WERI-Rb-1 (cell line): Measurements from ENCODE around the gene PSEN1.

Experiments
- DNase-seq: peaks from one replicate; pipeline ENCODE4 v3.0.0-alpha.2; 2020
- H3K27ac ChIP-seq: fragments of 250-450 bp; sonication (Bioruptor Pico); 2 replicates; pipeline ENCODE4 v1.5.1; 2020; ENCODE audit warnings: mild to moderate bottlenecking, moderate library complexity
- H3K27me3 ChIP-seq: fragments of 250-450 bp; sonication (Bioruptor Pico); 2 replicates; pipeline ENCODE4 v1.5.1; 2021; ENCODE audit warnings: mild to moderate bottlenecking, low read depth, moderate library complexity; ENCODE audit not compliant: insufficient read depth, severe bottlenecking
- H3K36me3 ChIP-seq: fragments of 250-450 bp; sonication (Bioruptor Pico); 2 replicates; pipeline ENCODE4 v1.5.1; 2020; ENCODE audit warnings: mild to moderate bottlenecking, moderate library complexity
- H3K4me3 ChIP-seq: 2 replicates; pipeline ENCODE4 v1.5.1; 2011; ENCODE audit warnings: low read depth, mild to moderate bottlenecking, control low read depth, low read length
- H3K9me3 ChIP-seq: fragments of 250-450 bp; sonication (Bioruptor Pico); 2 replicates; pipeline ENCODE4 v1.5.1; 2021; ENCODE audit warnings: mild to moderate bottlenecking, moderate library complexity; ENCODE audit not compliant: severe bottlenecking
- TF ChIP-seq, protein P1 (sequence below): IDR thresholded peaks from 2 replicates; pipeline ENCODE4 v1.5.1; 2011; ENCODE audit warnings: low read depth, mild to moderate bottlenecking, control low read depth, inconsistent platforms, low read length

The PSEN1 gene

DNA sequence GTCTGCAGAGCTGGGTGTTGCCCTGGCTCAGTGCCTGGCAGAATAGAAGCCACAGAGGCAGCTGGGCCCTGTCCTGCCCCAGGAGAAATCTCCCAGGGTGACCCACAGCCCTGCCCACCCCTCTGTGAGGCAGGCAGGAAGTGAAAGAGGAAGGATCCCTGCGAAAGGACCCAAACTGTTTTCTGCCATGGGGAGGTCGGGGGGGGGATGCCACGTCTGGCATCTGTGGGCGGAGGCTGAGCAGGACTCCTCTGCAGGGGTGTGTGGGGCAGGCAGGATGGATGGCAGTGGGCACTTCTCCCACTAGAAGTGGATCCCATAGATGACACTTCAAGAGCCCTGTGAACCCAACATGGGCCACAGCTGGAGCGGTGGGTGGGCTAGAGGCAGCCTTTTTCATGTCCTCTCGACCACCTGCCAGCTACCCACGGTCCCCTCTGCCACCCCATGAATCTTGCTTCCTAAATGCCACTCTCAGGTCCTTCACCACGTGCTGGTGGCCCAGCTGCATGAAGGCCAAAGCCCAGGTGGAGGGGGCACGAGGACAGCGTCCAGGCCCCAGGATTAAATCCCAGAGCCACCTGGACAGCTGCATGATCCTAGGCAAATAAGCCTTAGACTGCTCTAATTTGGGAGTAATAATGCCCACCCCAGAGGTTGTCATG is 104.6 kb downstream of the PSEN1 start:
- Histone ChIP-seq H3K27ac (no peak overlapping the region), H3K27me3 (no peaks in the 10 kb centered on the region), H3K9me3 (no peaks in the 10 kb centered on the region), H3K36me3 (no peaks in the 10 kb centered on the region), H3K4me3 (no peak overlapping the region)
- TF ChIP-seq, protein P1, sequence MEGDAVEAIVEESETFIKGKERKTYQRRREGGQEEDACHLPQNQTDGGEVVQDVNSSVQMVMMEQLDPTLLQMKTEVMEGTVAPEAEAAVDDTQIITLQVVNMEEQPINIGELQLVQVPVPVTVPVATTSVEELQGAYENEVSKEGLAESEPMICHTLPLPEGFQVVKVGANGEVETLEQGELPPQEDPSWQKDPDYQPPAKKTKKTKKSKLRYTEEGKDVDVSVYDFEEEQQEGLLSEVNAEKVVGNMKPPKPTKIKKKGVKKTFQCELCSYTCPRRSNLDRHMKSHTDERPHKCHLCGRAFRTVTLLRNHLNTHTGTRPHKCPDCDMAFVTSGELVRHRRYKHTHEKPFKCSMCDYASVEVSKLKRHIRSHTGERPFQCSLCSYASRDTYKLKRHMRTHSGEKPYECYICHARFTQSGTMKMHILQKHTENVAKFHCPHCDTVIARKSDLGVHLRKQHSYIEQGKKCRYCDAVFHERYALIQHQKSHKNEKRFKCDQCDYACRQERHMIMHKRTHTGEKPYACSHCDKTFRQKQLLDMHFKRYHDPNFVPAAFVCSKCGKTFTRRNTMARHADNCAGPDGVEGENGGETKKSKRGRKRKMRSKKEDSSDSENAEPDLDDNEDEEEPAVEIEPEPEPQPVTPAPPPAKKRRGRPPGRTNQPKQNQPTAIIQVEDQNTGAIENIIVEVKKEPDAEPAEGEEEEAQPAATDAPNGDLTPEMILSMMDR: no peak
- peak; percentile 50 for DNase-seq

DNA sequence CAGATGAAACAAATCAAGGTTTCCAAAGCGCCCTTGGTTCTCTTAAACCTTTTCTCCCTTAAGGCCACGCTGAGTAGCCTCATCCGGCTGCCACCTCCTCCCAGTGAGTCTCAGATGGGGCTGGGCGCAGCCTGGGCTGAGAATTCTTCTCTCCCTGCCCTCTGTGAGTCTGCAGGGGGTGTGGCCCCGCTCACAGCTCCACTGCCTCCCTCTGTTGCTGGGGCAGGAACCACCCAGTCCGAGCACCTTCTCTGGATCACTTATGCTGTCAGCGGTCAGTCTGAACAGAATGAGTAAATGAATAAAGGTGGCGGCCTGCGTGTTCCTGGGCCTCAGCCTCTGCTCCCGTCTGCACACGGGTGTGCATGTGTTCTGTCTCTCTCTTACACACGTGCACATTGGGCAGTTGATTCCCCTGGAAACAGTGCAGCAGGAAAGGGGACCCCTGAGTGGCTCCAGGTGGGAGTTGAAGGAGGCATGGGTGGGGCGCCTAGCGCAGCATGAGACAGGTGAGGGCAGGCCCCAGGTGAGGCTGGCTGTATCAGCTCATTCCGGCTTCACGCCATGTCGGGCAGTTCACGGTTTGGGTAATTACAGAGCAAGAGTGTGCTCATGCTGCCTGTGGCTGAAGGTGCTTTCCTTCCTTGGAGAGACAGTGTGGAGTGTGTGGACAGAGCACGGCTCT is 105.3 kb downstream of the PSEN1 start:
- Histone ChIP-seq H3K9me3 (no peaks in the 10 kb centered on the region), H3K27me3 (no peaks in the 10 kb centered on the region), H3K27ac (0 out of 2 replicates have a peak overlapping the region, but pooled peaks have one; percentile 14), H3K4me3 (no peak overlapping the region), H3K36me3 (no peaks in the 10 kb centered on the region)
- DNase-seq: peak; percentile 50
- TF ChIP-seq, protein P1: 0 out of 2 replicates have a peak, but pooled peaks have one; percentile 6

DNA sequence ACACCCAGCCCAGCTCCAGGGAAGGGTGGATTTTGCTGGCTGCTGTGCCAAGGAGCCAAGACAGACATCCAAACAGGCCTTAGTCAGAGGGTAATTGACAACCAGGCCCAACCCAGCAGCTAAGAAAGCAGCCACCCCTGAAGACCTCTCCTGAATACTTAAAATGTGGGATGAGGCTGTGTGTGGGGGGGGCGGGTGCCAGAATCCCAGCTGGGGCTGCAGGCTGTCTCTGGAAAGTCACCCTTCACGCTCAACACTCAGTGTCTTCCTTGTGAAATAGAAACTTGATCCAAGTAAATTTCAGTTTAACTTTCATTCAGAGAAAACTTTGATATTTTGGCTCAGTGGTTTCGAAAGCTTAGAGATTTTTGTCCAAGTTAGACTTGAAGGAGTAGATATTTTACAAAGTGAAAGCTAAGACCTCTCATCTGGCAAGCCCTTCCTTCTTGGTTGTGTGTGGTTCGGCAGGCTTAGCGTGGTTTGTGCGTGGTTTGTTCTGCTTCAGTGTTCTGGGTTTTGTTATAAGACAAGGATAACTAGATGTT is 106.1 kb downstream of the PSEN1 start:
- DNase-seq: no peak
- Histone ChIP-seq H3K4me3 (no peak overlapping the region), H3K36me3 (no peaks in the 10 kb centered on the region), H3K27ac (no peak overlapping the region), H3K27me3 (no peaks in the 10 kb centered on the region), H3K9me3 (no peaks in the 10 kb centered on the region)
- TF ChIP-seq, protein P1: no peak

DNA sequence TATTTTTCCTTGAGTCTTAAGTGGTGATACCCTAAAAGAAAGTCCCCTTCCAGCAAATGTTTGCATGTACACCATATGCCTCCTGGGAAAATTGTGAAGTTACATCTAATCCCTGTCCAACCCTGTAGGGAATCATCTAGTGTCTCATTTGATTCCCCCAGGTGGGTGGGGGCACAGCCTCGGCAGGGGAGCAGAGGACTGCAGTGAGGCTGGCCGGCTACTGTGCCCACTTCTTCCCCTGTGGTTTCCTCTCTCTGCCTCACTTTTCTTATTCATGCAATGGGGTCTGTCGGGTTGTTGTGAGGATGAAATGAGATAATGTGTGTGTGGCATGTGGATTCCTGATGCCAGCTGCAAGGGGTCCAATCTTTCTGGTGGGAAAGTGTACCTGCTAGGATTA is 107.0 kb downstream of the PSEN1 start:
- TF ChIP-seq, protein P1: no peak
- H3K9me3 ChIP-seq: no peaks in the 10 kb centered on the region
- DNase-seq: no peak

DNA sequence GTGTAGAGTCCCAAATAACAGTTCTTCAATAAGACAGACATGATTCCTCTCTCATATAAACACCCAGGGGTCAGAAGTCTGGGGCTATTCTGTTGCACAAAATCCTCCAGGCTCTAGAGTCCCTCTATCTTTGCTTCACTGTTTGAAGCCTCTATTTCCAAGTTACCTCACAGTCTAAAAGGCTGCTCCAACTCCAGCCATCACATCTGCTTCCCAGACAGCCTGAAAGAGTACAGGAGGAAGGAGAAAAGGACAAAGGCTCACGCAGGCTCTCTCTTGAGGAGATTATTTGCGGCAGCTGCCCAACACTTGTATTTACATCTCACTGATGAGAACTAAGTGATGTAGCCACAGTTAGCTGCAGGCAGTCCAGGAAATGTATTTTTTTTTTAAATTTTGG is 107.4 kb downstream of the PSEN1 start:
- TF ChIP-seq, protein P1: no peak
- DNase-seq: no peak
- Histone ChIP-seq H3K27ac (no peak overlapping the region), H3K27me3 (no peaks in the 10 kb centered on the region), H3K4me3 (no peak overlapping the region), H3K9me3 (no peaks in the 10 kb centered on the region), H3K36me3 (no peaks in the 10 kb centered on the region)

More for the DNA sequence above, 107.0 kb downstream of the PSEN1 start:
- Histone ChIP-seq H3K36me3 (no peaks in the 10 kb centered on the region), H3K4me3 (no peak overlapping the region), H3K27ac (no peak overlapping the region), H3K27me3 (no peaks in the 10 kb centered on the region)
